Skin of body (tissue), 2 donors: ENCODE measurements around the gene CELF5. TPM values are rescaled to one million over a fixed set of nuclear protein-coding genes. Genes with fewer than 3 reads are reported as not detected.
"Not testable (repeated sequence)": the region's sequence is repeated elsewhere in the genome, so short reads cannot be mapped to it uniquely, and the experiment has no call there.

Experiments
- DNase-seq: peaks from one replicate; lab custom pipeline; 2025; lab: John Stamatoyannopoulos, UW
- total RNA-seq: library from RNA; depleted of rRNA; stranded (reverse); fragments of >200 nt; gene quantifications from one replicate; pipeline ENCODE4 v1.2.3, GENCODE V29; 2014

The CELF5 gene
- total RNA-seq, 1 donor from 2014 or later, result 0.30 TPM

GRCh38 chr19:3207461-3208242 lies 16.8 kb upstream of the CELF5 start:
- no peak for DNase-seq

GRCh38 chr19:3208317-3209207 lies 15.9 kb upstream of the CELF5 start:
- no peak for DNase-seq

- DNase-seq, result no peak
Measured at GRCh38 chr19:3210347-3211017, 14.0 kb upstream of the CELF5 start.

GRCh38 chr19:3211191-3211590 lies 13.3 kb upstream of the CELF5 start:
- no peak for DNase-seq

GRCh38 chr19:3213159-3213558 lies 11.3 kb upstream of the CELF5 start:
- no peak for DNase-seq

GRCh38 chr19:3216874-3217273 lies 7.6 kb upstream of the CELF5 start:
- no peak for DNase-seq

GRCh38 chr19:3220576-3220975 lies 3.9 kb upstream of the CELF5 start:
- no peak for DNase-seq

GRCh38 chr19:3221576-3221975 lies 2.9 kb upstream of the CELF5 start:
- not testable (repeated sequence) for DNase-seq

- no peak for DNase-seq
Measured at GRCh38 chr19:3222709-3223108, 1.8 kb upstream of the CELF5 start.

- DNase-seq, result no peak
Measured at GRCh38 chr19:3225169-3225485, 666 bp downstream of the CELF5 start.

- DNase-seq, result no peak
Measured at GRCh38 chr19:3225677-3226093, 1.2 kb downstream of the CELF5 start.

GRCh38 chr19:3227054-3227626 lies 2.7 kb downstream of the CELF5 start:
- DNase-seq, result no peak

GRCh38 chr19:3229346-3229743 lies 4.9 kb downstream of the CELF5 start:
- DNase-seq, result no peak

- DNase-seq, result no peak
Measured at GRCh38 chr19:3229888-3230496, 5.5 kb downstream of the CELF5 start.

- DNase-seq, result no peak
Measured at GRCh38 chr19:3231288-3231687, 6.8 kb downstream of the CELF5 start.

GRCh38 chr19:3233116-3233515 lies 8.7 kb downstream of the CELF5 start:
- DNase-seq, result no peak

- DNase-seq, result no peak
Measured at GRCh38 chr19:3233831-3234230, 9.4 kb downstream of the CELF5 start.

- no peak for DNase-seq
Measured at GRCh38 chr19:3234800-3235199, 10.3 kb downstream of the CELF5 start.

GRCh38 chr19:3235604-3236003 lies 11.1 kb downstream of the CELF5 start:
- DNase-seq, result not testable (repeated sequence)

GRCh38 chr19:3236272-3236671 lies 11.8 kb downstream of the CELF5 start:
- no peak for DNase-seq

- no peak for DNase-seq
Measured at GRCh38 chr19:3238066-3238561, 13.7 kb downstream of the CELF5 start.
